ENCODE measurements around the gene CTSZ.

Gene CTSZ

GRCh38 chr20:59040667-59041066, 33.6 kb upstream of the CTSZ start:
- Histone ChIP-seq H4K20me1 (ENCODE audit: insufficient read depth, low read length) (peaks cover 34% of the 10 kb centered on the region), H3K79me2 (ENCODE audit: low read length) (peaks cover 66% of the 10 kb centered on the region), H3K36me3 (replicated peaks; ENCODE audit: low read depth, low read length) (peaks cover 49% of the 10 kb centered on the region), H3K4me2 (ENCODE audit: low read length) (peak overlapping the region; percentile 81), H2AFZ (ENCODE audit: low read depth, low read length) (no peak overlapping the region), H3K27ac (ENCODE audit: low read length) (no peak overlapping the region), H3K4me1 (ENCODE audit: low read length) (peaks cover 34% of the 10 kb centered on the region), H3K9me3 (ENCODE audit: insufficient read depth, low read length) (no peaks in the 10 kb centered on the region), H3K4me3 (ENCODE audit: low read length) (peak overlapping the region; percentile 83; the same call in 1 of the 2 replicates), H3K9ac (ENCODE audit: low read length) (no peak overlapping the region), H3K27me3 (ENCODE audit: low read depth, low read length) (no peaks in the 10 kb centered on the region)
- TF ChIP-seq, protein P1, sequence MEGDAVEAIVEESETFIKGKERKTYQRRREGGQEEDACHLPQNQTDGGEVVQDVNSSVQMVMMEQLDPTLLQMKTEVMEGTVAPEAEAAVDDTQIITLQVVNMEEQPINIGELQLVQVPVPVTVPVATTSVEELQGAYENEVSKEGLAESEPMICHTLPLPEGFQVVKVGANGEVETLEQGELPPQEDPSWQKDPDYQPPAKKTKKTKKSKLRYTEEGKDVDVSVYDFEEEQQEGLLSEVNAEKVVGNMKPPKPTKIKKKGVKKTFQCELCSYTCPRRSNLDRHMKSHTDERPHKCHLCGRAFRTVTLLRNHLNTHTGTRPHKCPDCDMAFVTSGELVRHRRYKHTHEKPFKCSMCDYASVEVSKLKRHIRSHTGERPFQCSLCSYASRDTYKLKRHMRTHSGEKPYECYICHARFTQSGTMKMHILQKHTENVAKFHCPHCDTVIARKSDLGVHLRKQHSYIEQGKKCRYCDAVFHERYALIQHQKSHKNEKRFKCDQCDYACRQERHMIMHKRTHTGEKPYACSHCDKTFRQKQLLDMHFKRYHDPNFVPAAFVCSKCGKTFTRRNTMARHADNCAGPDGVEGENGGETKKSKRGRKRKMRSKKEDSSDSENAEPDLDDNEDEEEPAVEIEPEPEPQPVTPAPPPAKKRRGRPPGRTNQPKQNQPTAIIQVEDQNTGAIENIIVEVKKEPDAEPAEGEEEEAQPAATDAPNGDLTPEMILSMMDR (IDR thresholded peaks at IDR 0.05; ENCODE audit: low read depth, low read length): no peak
- no peak for TF ChIP-seq EZH2phosphoT487 (IDR thresholded peaks at IDR 0.05; ENCODE audit: low read depth)

DNA sequence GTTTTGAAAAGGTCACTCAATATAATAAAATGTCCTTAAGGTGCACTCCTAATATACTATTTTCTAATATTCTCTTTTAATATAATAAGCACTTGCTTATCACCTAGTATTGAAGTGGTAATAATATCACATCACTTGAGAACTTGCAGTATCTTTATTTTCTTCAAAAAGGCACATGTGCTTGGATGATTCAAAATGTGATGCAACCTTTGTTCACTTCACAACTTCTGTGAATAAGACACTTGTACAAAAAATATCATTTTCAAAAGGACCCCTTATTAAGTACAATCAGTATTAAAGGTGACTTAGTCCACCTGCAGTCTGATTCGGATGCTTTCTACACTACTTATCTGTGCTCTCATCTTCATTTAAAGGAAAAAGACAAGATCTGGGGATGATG, 32.2 kb upstream of the CTSZ start:
- no peaks in the 10 kb centered on the region for H3K9me3 ChIP-seq (ENCODE audit: insufficient read depth, low read length)
- H3K4me3 ChIP-seq (ENCODE audit: low read length): no peak overlapping the region
- peaks cover 58% of the 10 kb centered on the region for H3K36me3 ChIP-seq (replicated peaks; ENCODE audit: low read depth, low read length)
- no peak overlapping the region for H3K27ac ChIP-seq (ENCODE audit: low read length)
- H3K4me2 ChIP-seq (ENCODE audit: low read length): no peak overlapping the region
- peaks cover 34% of the 10 kb centered on the region for H3K4me1 ChIP-seq (ENCODE audit: low read length)
- H3K79me2 ChIP-seq (ENCODE audit: low read length): peaks cover 66% of the 10 kb centered on the region
- no peak for TF ChIP-seq EZH2phosphoT487 (IDR thresholded peaks at IDR 0.05; ENCODE audit: low read depth)
- TF ChIP-seq, protein P1 (IDR thresholded peaks at IDR 0.05; ENCODE audit: low read depth, low read length): no peak
- peaks cover 34% of the 10 kb centered on the region for H4K20me1 ChIP-seq (ENCODE audit: insufficient read depth, low read length)
- no peaks in the 10 kb centered on the region for H3K27me3 ChIP-seq (ENCODE audit: low read depth, low read length)
- H3K9ac ChIP-seq (ENCODE audit: low read length): no peak overlapping the region
- no peak overlapping the region for H2AFZ ChIP-seq (ENCODE audit: low read depth, low read length)

DNA sequence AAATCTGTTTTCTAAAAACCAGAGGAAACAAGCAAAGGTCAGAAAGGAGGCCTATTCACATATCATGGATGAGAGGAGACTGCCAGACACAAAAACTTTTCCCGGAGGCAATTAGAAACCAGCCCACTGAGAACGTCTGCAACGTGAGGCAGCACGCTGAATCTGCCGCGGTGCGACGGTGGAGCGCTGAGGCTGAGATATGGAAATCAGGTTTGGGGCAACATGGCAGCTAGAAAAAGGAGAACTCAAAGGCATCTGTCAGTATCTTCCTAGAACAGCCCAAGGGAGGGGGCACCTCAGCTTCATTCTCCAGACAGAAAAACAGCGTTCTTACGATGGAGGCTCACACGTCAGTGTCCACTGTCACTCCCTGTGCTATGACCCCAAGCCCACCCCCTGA, 30.3 kb upstream of the CTSZ start:
- peaks cover 65% of the 10 kb centered on the region for H3K36me3 ChIP-seq (replicated peaks; ENCODE audit: low read depth, low read length)
- peaks cover 65% of the 10 kb centered on the region for H3K79me2 ChIP-seq (ENCODE audit: low read length)
- H3K4me2 ChIP-seq (ENCODE audit: low read length): no peak overlapping the region
- TF ChIP-seq, protein P1 (IDR thresholded peaks at IDR 0.05; ENCODE audit: low read depth, low read length): no peak
- TF ChIP-seq EZH2phosphoT487 (IDR thresholded peaks at IDR 0.05; ENCODE audit: low read depth): no peak
- no peak overlapping the region for H3K27ac ChIP-seq (ENCODE audit: low read length)
- no peaks in the 10 kb centered on the region for H3K9me3 ChIP-seq (ENCODE audit: insufficient read depth, low read length)
- H3K27me3 ChIP-seq (ENCODE audit: low read depth, low read length): no peaks in the 10 kb centered on the region
- no peak overlapping the region for H3K4me3 ChIP-seq (ENCODE audit: low read length)
- H3K4me1 ChIP-seq (ENCODE audit: low read length): peaks cover 37% of the 10 kb centered on the region
- H2AFZ ChIP-seq (ENCODE audit: low read depth, low read length): no peak overlapping the region
- H4K20me1 ChIP-seq (ENCODE audit: insufficient read depth, low read length): peaks cover 34% of the 10 kb centered on the region
- no peak overlapping the region for H3K9ac ChIP-seq (ENCODE audit: low read length)

GRCh38 chr20:59035381-59035780, 28.3 kb upstream of the CTSZ start:
- Histone ChIP-seq H2AFZ (ENCODE audit: low read depth, low read length) (no peak overlapping the region), H3K4me1 (ENCODE audit: low read length) (peaks cover 32% of the 10 kb centered on the region), H3K36me3 (replicated peaks; ENCODE audit: low read depth, low read length) (peaks cover 61% of the 10 kb centered on the region), H3K9ac (ENCODE audit: low read length) (no peak overlapping the region), H4K20me1 (ENCODE audit: insufficient read depth, low read length) (peaks cover 30% of the 10 kb centered on the region), H3K9me3 (ENCODE audit: insufficient read depth, low read length) (no peaks in the 10 kb centered on the region), H3K4me2 (ENCODE audit: low read length) (no peak overlapping the region), H3K27me3 (ENCODE audit: low read depth, low read length) (no peaks in the 10 kb centered on the region), H3K4me3 (ENCODE audit: low read length) (no peak overlapping the region), H3K27ac (ENCODE audit: low read length) (no peak overlapping the region), H3K79me2 (ENCODE audit: low read length) (peaks cover 63% of the 10 kb centered on the region)
- TF ChIP-seq, protein P1 (IDR thresholded peaks at IDR 0.05; ENCODE audit: low read depth, low read length): no peak
- no peak for TF ChIP-seq EZH2phosphoT487 (IDR thresholded peaks at IDR 0.05; ENCODE audit: low read depth)

All from OCI-LY3 (cell line).